ENCODE measurements around the gene NCS1. TPM values are rescaled to one million over a fixed set of nuclear protein-coding genes. Genes with fewer than 3 reads are reported as not detected.

Gene NCS1
- total and polyA plus RNA-seq, 2 of the 8 experiments (the other 6 are each of a cell fraction or from before 2014, with no cell fraction given): 34.7 to 47.6 TPM

DNA sequence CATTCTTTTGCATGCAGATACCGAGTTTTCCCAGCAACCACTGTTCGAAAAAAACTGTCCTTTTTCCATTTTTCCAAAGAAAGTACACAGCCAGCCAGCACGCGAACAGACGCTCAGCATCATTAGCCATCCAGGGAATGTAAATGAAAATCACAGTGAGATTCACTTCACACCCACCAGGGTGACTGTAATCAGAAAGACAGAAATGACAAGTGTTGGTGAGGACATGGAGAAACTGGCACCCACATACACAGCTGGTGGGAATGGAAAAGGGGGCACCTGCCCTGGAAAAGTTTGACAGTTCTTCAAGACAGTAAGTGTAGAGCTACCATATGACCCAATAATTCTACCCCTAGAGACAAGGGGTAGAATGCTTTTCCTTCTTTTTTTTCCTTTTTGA, 25.0 kb upstream of the NCS1 start:
- H3K4me3 ChIP-seq (ENCODE audit: extremely low read depth in 1 of 4, insufficient read depth in 2 of 4, low read depth in 3 of 4, low read length in 4 of 4): no peak overlapping the region
- no peak overlapping the region for H3K56ac ChIP-seq (replicated peaks; ENCODE audit: insufficient read length, low read depth, low read length)
- H3K79me2 ChIP-seq (ENCODE audit: control insufficient read depth in 1 of 2, insufficient read depth in 2 of 2, low read length in 2 of 2): no peaks in the 10 kb centered on the region
- no peaks in the 10 kb centered on the region for H3K36me3 ChIP-seq (ENCODE audit: control insufficient read depth in 2 of 4, insufficient read depth in 4 of 4, low read length in 3 of 4)
- no peaks in the 10 kb centered on the region for H3K79me1 ChIP-seq (ENCODE audit: low read depth, low read length)
- no peaks in the 10 kb centered on the region for H3K9me3 ChIP-seq (ENCODE audit: insufficient read depth in 2 of 2, low read depth in 1 of 2, low read length in 1 of 2)
- no peak overlapping the region for H4K8ac ChIP-seq (ENCODE audit: extremely low read depth, insufficient read depth, low read length)
- H2AFZ ChIP-seq (ENCODE audit: low read length): no peak overlapping the region
- FAIRE-seq (no peak), DNase-seq (ENCODE audit: low read depth in 1 of 2, low spot score in 2 of 2) (no peak)
- 0 out of 2 replicates have a peak overlapping the region, but pooled peaks have one; percentile 12 for H2BK15ac ChIP-seq (ENCODE audit: low read length)
- no peak overlapping the region for H3K14ac ChIP-seq (ENCODE audit: insufficient read length)
- H3K23ac ChIP-seq (ENCODE audit: insufficient read length): no peak overlapping the region
- H2AK5ac ChIP-seq (ENCODE audit: low read depth, low read length): no peak overlapping the region
- peaks cover 0 to 11% (median 6%) of the 10 kb centered on the region in 4 experiments; a peak in 4 of 7 replicates for H3K4me1 ChIP-seq (replicated peaks in 1 of 4; ENCODE audit: control insufficient read depth in 3 of 4, insufficient read depth in 4 of 4, low read length in 3 of 4)
- no peak overlapping the region for H2BK5ac ChIP-seq (ENCODE audit: low read depth, low read length)
- 76% methylated on average over 5 of the region's 5 CpGs; no CpG with 5 or more reads in 1 of the 2 experiments for WGBS, 2 experiments (ENCODE audit: extremely low coverage in 1 of 2, insufficient coverage in 1 of 2, insufficient read length in 1 of 2, insufficient replicate concordance in 2 of 2, low coverage in 1 of 2, low lambda C conversion rate in 2 of 2, missing lambda C conversion rate in 1 of 2)
- H4K5ac ChIP-seq (ENCODE audit: insufficient read length, low read depth, low read length): no peak overlapping the region
- H4K91ac ChIP-seq (replicated peaks; ENCODE audit: insufficient read length, low read length): no peak overlapping the region
- no peaks in the 10 kb centered on the region for H4K20me1 ChIP-seq (replicated peaks in 1 of 2; ENCODE audit: control insufficient read depth in 1 of 2, insufficient read depth in 2 of 2, low read length in 2 of 2)
- H3K27ac ChIP-seq (ENCODE audit: low read depth, low read length): no peak overlapping the region
- no peak overlapping the region; the same call in 1 of the 2 replicates for H3K18ac ChIP-seq (ENCODE audit: extremely low read depth, low read length)
- CTCF ChIA-PET (ENCODE audit: partially characterized antibody): interaction anchor here (0.8 to 1.5 kb wide), 3 partner anchors 9 to 35 kb away, joined by 3 to 6 read pairs (median 4); no protein-coding TSS in a partner anchor
- H3K4me2 ChIP-seq (ENCODE audit: insufficient read depth in 1 of 2, low read depth in 2 of 2, low read length in 2 of 2): no peak overlapping the region
- H3K4ac ChIP-seq (replicated peaks; ENCODE audit: insufficient read length, low read depth, low read length): no peak overlapping the region
- POLR2A ChIA-PET (ENCODE audit: partially characterized antibody): no interaction called here
- no peak overlapping the region for H2BK120ac ChIP-seq (replicated peaks; ENCODE audit: low read depth, low read length)
- no peaks in the 10 kb centered on the region; a peak in 1 of 7 replicates for H3K27me3 ChIP-seq (replicated peaks in 1 of 4; ENCODE audit: control insufficient read depth in 3 of 4, extremely low read depth in 1 of 4, insufficient read depth in 3 of 4, low read length in 3 of 4)
- H2BK20ac ChIP-seq (ENCODE audit: low read length): no peak overlapping the region
- H2BK12ac ChIP-seq (ENCODE audit: low read depth, low read length): no peak overlapping the region
- no peaks in the 10 kb centered on the region for H3K23me2 ChIP-seq (ENCODE audit: low read depth, low read length)
- no peak overlapping the region for H3K9ac ChIP-seq (replicated peaks in 1 of 4; ENCODE audit: extremely low read depth in 1 of 4, low read depth in 3 of 4, low read length in 3 of 4)

Measured in H1 (cell line).